Ovary (tissue), 9 donors: Measurements from ENCODE around the gene EPHA5. TPM values are rescaled to one million over a fixed set of nuclear protein-coding genes. Genes with fewer than 3 reads are reported as not detected.

ENCODE experiments used
- DNase-seq, 5 donors: peaks; one replicate each; pipeline ENCODE4 v3.0.0-alpha.2; 2019 to 2020
- H3K27ac ChIP-seq, 2 donors: fragments of 200-600 bp; one replicate each; pipeline versions ENCODE4 v1.5.1 to v1.8.0; 2019 to 2022
- H3K27me3 ChIP-seq: fragments of 200-600 bp; one replicate; pipeline ENCODE4 v1.8.0; 2022
- H3K36me3 ChIP-seq: fragments of 200-600 bp; sonication (generic); one replicate; pipeline ENCODE4 v1.5.1; 2019
- H3K4me1 ChIP-seq: one replicate; pipeline ENCODE4 v1.8.1; 2013; ENCODE audit warnings: mild to moderate bottlenecking, moderate library complexity; ENCODE audit not compliant: insufficient read depth
- H3K4me3 ChIP-seq: fragments of 200-600 bp; sonication (generic); one replicate; pipeline ENCODE4 v1.5.1; 2017
- H3K9me3 ChIP-seq, 2 donors: fragments of 200-600 bp in 1 of 2; sonication (generic) in 1 of 2; one replicate each; pipeline versions ENCODE4 v1.5.1 to v1.8.1; 2013 to 2019; ENCODE audit warnings: mild to moderate bottlenecking in 1 of 2, moderate library complexity in 1 of 2
- EP300 ChIP-seq: sonication (generic); formaldehyde crosslinking; IDR thresholded peaks from one replicate; pipeline ENCODE4 v1.6.1; 2017; ENCODE audit warnings: antibody characterized with exemption
- POLR2A ChIP-seq: fragments of 450-650 bp; IDR thresholded peaks from one replicate; pipeline ENCODE4 v1.6.1; 2017; ENCODE audit warnings: antibody characterized with exemption, mild to moderate bottlenecking, moderate library complexity
- WGBS, 3 donors: extraction: QIAGEN DNeasy Blood & Tissue Kit in 1 of 3; methylation state at CpG; one replicate each; pipeline versions ENCODE4 v1.1.5 to v1.1.7; 2013 to 2017; 5-methylcytosine and 5-hydroxymethylcytosine counted together
- intact Hi-C, 4 donors: fragments of 100-400 bp; cut with DNase I; formaldehyde crosslinking; loops; one replicate each; pipeline versions ENCODE4 v1.11.0 to v1.15.1; 2022 to 2023
- polyA plus RNA-seq, 2 donors: library from polyadenylated mRNA; stranded (reverse); fragments of 200-250 nt in 1 of 2; fragments of 350-450 nt in 1 of 2; fragmentation: Illumina TruSeq in 1 of 2; extraction: RNeasy Lipid Tissue Mini Kit (QIAGEN cat#74804) in 1 of 2; gene quantifications; one replicate each; pipeline ENCODE4 v1.2.3, GENCODE V29; 2013 to 2014
- total RNA-seq, 7 donors: library from RNA; depleted of rRNA in 2 of 7; stranded (reverse); fragments of >200 nt in 2 of 7; fragmentation: NEBNext Ultra II Directional in 3 of 7; extraction: Animal tissue kit (Norgen Biotek cat#: 25700) in 3 of 7; gene quantifications; one replicate each; pipeline versions ENCODE4 v1.1.0 to v1.2.4, GENCODE V29; 2016 to 2023
- TF ChIP-seq, protein P1 (sequence below), 3 donors: fragments of 450-650 bp in 2 of 3; fragments of 200-600 bp in 1 of 3; IDR thresholded peaks; one replicate each; pipeline versions ENCODE4 v1.5.1 to v1.8.0; 2016 to 2022; ENCODE audit warnings: antibody characterized with exemption in 3 of 3, mild to moderate bottlenecking in 1 of 3
- donor health status: DM: no; HTN: no; CAD: no; lungs with moderate emphysema.
- donor health status: DM: no; HTN: no; CAD: no.
- donor health status: Bipolar disorder and iron deficiency.
- donor health status: DM: yes; HTN: yes; CAD: no.
- donor health status: DM: no; HTN: no; CAD: no.
- donor health status: DM: yes; HTN: yes; CAD: no.

The EPHA5 gene
- total and polyA plus RNA-seq, 9 donors: 0.29 to 5.6 (median 1.6) TPM

DNA sequence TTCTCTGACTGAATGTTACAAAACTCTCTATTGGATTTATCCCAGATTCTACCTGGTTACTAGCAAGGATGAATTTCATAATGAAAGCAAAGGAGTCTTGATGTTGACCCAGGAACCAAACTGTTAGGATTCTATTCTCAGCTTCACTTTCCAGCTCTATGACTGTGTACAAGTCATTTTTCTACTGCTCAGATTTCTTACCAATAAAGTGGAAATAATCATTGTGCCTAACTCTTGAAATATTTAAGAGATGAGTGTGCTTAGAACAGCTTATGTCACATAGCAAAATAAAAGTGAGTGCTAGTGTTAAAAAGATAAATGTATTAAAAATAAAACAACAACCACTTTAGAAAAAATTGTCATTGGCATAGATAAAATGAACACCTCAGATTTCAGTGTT is 45.6 kb downstream of the EPHA5 start:
- Histone ChIP-seq H3K4me1 (no peaks in the 10 kb centered on the region), H3K27ac (no peak overlapping the region), H3K27me3 (no peaks in the 10 kb centered on the region), H3K36me3 (no peaks in the 10 kb centered on the region), H3K4me3 (no peak overlapping the region), H3K9me3 (no peaks in the 10 kb centered on the region)
- TF ChIP-seq POLR2A: no peak
- TF ChIP-seq, protein P1, sequence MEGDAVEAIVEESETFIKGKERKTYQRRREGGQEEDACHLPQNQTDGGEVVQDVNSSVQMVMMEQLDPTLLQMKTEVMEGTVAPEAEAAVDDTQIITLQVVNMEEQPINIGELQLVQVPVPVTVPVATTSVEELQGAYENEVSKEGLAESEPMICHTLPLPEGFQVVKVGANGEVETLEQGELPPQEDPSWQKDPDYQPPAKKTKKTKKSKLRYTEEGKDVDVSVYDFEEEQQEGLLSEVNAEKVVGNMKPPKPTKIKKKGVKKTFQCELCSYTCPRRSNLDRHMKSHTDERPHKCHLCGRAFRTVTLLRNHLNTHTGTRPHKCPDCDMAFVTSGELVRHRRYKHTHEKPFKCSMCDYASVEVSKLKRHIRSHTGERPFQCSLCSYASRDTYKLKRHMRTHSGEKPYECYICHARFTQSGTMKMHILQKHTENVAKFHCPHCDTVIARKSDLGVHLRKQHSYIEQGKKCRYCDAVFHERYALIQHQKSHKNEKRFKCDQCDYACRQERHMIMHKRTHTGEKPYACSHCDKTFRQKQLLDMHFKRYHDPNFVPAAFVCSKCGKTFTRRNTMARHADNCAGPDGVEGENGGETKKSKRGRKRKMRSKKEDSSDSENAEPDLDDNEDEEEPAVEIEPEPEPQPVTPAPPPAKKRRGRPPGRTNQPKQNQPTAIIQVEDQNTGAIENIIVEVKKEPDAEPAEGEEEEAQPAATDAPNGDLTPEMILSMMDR (IDR thresholded peaks at IDR 0.05): no peak
- no peak for TF ChIP-seq EP300
- DNase-seq: no peak
- intact Hi-C loops: no loop called here

DNA sequence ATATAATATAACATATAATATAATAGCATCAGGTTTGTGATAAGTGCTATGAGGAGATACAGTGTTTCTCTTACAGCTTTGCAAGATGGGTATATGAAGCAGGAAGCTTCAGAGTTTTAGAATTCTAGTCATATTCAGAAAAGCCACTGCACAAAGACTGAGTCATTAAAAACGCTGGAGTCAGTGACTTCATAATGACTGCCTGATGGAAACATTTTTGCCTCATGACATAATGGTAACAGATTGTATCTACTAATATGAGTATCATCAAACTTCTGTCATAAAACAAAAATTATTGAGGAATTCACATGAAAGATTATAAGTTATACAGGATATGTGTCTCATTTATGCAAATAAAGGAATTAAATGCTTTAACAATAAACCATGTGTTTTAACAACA is 46.8 kb downstream of the EPHA5 start:
- intact Hi-C loops: no loop called here
- no peak for DNase-seq
- Histone ChIP-seq H3K36me3 (no peaks in the 10 kb centered on the region), H3K4me3 (no peak overlapping the region), H3K27me3 (no peaks in the 10 kb centered on the region), H3K27ac (no peak overlapping the region), H3K4me1 (no peaks in the 10 kb centered on the region), H3K9me3 (no peaks in the 10 kb centered on the region)
- 58 to 74% (median 61%) methylated on average over 1 of the region's 1 CpG for WGBS, 3 donors
- TF ChIP-seq EP300: no peak
- TF ChIP-seq POLR2A: no peak

DNA sequence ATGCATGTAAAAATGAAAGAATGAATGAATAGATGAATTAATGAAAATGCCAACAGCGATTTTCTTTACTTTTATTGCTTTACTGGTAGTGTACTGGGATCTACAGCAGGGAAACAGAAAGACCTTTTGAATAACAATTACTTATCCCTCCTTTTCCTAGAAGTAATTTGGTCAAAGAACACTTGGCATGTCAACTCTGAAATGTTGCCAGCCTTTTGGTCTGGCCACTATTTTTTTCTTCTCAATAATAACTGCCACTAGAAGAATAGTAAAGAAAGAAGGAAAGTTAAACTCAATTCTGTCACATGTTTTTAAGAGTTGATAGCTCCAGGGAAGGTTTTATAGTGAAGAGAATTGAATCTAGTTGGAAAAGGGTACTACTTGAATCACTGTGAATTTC is 52.9 kb downstream of the EPHA5 start:
- Histone ChIP-seq H3K4me1 (no peaks in the 10 kb centered on the region), H3K4me3 (no peak overlapping the region), H3K36me3 (no peaks in the 10 kb centered on the region), H3K9me3 (no peaks in the 10 kb centered on the region), H3K27ac (no peak overlapping the region), H3K27me3 (no peaks in the 10 kb centered on the region)
- TF ChIP-seq EP300 (no peak), POLR2A (no peak)
- TF ChIP-seq, protein P1 (IDR thresholded peaks at IDR 0.05): no peak
- 74 to 80% (median 77%) methylated on average over 1 of the region's 1 CpG for WGBS, 3 donors
- intact Hi-C loops: no loop called here
- no peak for DNase-seq

DNA sequence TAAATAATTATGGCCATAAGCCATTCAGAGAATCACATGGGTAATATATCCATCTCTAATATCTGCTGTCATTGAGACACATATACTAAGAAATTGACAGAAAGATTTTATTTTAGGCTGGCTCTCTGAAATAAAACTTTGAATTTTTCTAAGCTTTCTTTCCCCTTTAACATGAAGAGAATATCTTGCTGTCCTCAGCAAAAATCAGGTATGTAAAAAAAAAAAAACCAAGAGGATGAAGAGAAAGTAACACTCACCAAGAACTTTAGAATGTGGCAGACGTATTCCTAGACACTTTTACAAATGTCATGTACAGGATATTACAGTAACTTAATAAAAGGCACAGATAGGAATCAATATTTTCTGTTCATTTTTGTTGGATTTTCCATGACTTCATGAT is 65.8 kb downstream of the EPHA5 start:
- DNase-seq: no peak
- H3K27me3 ChIP-seq: no peaks in the 10 kb centered on the region
- TF ChIP-seq POLR2A (no peak), EP300 (no peak)
- TF ChIP-seq, protein P1 (IDR thresholded peaks at IDR 0.05): no peak
- no peaks in the 10 kb centered on the region for H3K4me1 ChIP-seq
- intact Hi-C loops: no loop called here
- no peak overlapping the region for H3K4me3 ChIP-seq
- no peak overlapping the region for H3K27ac ChIP-seq
- H3K9me3 ChIP-seq: no peaks in the 10 kb centered on the region
- 76 to 82% (median 79%) methylated on average over 1 of the region's 1 CpG for WGBS, 3 donors
- H3K36me3 ChIP-seq: no peaks in the 10 kb centered on the region

DNA sequence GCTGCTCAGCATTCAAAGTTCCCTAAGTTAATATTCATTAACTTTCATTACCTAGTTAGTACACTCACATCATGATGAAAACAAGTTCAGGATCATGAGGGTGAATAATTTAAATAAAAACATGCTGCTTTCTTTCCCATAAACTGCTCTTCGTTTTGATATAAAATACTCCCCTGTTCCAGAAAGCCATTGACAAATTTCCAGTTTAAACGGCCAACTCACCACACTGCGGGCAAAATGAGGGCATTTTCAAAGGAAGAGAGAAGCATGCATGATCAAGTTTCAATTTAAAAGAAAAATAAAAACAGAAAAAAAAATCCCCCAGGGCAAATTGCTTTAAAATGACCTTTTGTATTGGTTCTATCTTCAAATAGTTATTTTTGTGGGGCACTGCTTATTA is 69.6 kb downstream of the EPHA5 start:
- 46 to 65% (median 49%) methylated on average over 3 of the region's 3 CpGs for WGBS, 3 donors
- H3K36me3 ChIP-seq: no peaks in the 10 kb centered on the region
- H3K9me3 ChIP-seq: no peaks in the 10 kb centered on the region
- no peak overlapping the region for H3K27ac ChIP-seq
- no peak overlapping the region for H3K4me3 ChIP-seq
- no peaks in the 10 kb centered on the region for H3K4me1 ChIP-seq
- TF ChIP-seq EP300 (no peak), POLR2A (no peak)
- TF ChIP-seq, protein P1 (IDR thresholded peaks at IDR 0.05): no peak
- H3K27me3 ChIP-seq: no peaks in the 10 kb centered on the region
- intact Hi-C loops: no loop called here
- DNase-seq: no peak
